ENCODE data around the gene MRC1. TPM values are rescaled to one million over a fixed set of nuclear protein-coding genes. Genes with fewer than 3 reads are reported as not detected.

MRC1 gene
- total and polyA plus RNA-seq, 9 of the 15 experiments (the other 6 are each of a cell fraction or from before 2014, with no cell fraction given): 0.01 to 0.20 (median 0.03) TPM; not detected in 5

- peaks cover 5 to 8% of the 10 kb centered on the region in 2 experiments; a peak in 3 of 5 replicates for H3K27me3 ChIP-seq (ENCODE audit: control insufficient read depth in 2 of 2, insufficient read depth in 2 of 2, low read length in 2 of 2)
- intact Hi-C loops (cut with micrococcal nuclease): no loop called here
- no peaks in the 10 kb centered on the region for H3K36me3 ChIP-seq (ENCODE audit: control insufficient read depth, insufficient read depth, low read length)
- H3K9me1 ChIP-seq (ENCODE audit: control insufficient read depth, insufficient read depth, low read length): no peaks in the 10 kb centered on the region
- H3K4me3 ChIP-seq: no peak overlapping the region
- H4K20me1 ChIP-seq (replicated peaks; ENCODE audit: control insufficient read depth, insufficient read depth, low read length): no peaks in the 10 kb centered on the region
- FAIRE-seq (no peak), DNase-seq (ENCODE audit: extremely low read depth in 1 of 4, low spot score in 3 of 4) (no peak), ATAC-seq (no peak)
- ChIA-PET CTCF (ENCODE audit: low intra/inter-chr PET ratio) (no interaction called here), POLR2A (no interaction called here)
- no peak overlapping the region for H3K4me2 ChIP-seq (ENCODE audit: insufficient read depth, low read length)
- no peaks in the 10 kb centered on the region for H3K79me2 ChIP-seq (ENCODE audit: control insufficient read depth, insufficient read depth, low read length)
- no peak overlapping the region for H3K27ac ChIP-seq (ENCODE audit: extremely low read depth, low read depth, low read length)
- 16% methylated on average over 4 of the region's 4 CpGs for WGBS (ENCODE audit: insufficient coverage, low coverage, missing lambda C conversion rate)
- peaks cover 4 to 5% of the 10 kb centered on the region in 2 experiments; a peak in 4 of 5 replicates for H3K4me1 ChIP-seq (replicated peaks in 1 of 2; ENCODE audit: control insufficient read depth in 2 of 2, insufficient read depth in 2 of 2, low read length in 2 of 2)
- in situ Hi-C loops (cut with MboI): no loop called here
- no peak overlapping the region for H3K9ac ChIP-seq (ENCODE audit: insufficient read depth in 1 of 2, low read depth in 2 of 2, low read length in 2 of 2)
- BruUV-seq (replicated peaks): no TSS peak
- H2AFZ ChIP-seq (ENCODE audit: low read depth, low read length): no peak overlapping the region
- no peaks in the 10 kb centered on the region for H3K9me3 ChIP-seq (replicated peaks; ENCODE audit: control insufficient read depth, insufficient read depth, low read depth, low read length)
- TF ChIP-seq CHD7 (IDR thresholded peaks at IDR 0.05; ENCODE audit: low read depth, low read length) (no peak), STAT5B (CRISPR knock-in tag; IDR thresholded peaks at IDR 0.05) (no peak), FOXM1 (IDR thresholded peaks at IDR 0.05; ENCODE audit: low read depth) (no peak), FOXM1 (CRISPR knock-in tag; IDR thresholded peaks at IDR 0.05; ENCODE audit: low read depth) (no peak), EP400 (IDR thresholded peaks at IDR 0.05) (no peak), ZNF184 (CRISPR knock-in tag; IDR thresholded peaks at IDR 0.05) (no peak), POLR2AphosphoS2 (IDR thresholded peaks at IDR 0.05; ENCODE audit: low read length) (no peak), RNF2 (IDR thresholded peaks at IDR 0.05) (no peak), MXD1 (CRISPR knock-in tag; IDR thresholded peaks at IDR 0.05; ENCODE audit: borderline replicate concordance, poor library complexity, severe bottlenecking) (no peak)
- TF ChIP-seq, protein P1, sequence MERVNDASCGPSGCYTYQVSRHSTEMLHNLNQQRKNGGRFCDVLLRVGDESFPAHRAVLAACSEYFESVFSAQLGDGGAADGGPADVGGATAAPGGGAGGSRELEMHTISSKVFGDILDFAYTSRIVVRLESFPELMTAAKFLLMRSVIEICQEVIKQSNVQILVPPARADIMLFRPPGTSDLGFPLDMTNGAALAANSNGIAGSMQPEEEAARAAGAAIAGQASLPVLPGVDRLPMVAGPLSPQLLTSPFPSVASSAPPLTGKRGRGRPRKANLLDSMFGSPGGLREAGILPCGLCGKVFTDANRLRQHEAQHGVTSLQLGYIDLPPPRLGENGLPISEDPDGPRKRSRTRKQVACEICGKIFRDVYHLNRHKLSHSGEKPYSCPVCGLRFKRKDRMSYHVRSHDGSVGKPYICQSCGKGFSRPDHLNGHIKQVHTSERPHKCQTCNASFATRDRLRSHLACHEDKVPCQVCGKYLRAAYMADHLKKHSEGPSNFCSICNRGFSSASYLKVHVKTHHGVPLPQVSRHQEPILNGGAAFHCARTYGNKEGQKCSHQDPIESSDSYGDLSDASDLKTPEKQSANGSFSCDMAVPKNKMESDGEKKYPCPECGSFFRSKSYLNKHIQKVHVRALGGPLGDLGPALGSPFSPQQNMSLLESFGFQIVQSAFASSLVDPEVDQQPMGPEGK (CRISPR knock-in tag; IDR thresholded peaks at IDR 0.05; ENCODE audit: borderline replicate concordance): no peak
Observed at GRCh38 chr10:17764142-17764541, 45.0 kb upstream of the MRC1 start.

Measured in K562 (cell line).